ENCODE data around the gene LYRM2. TPM values are rescaled to one million over a fixed set of nuclear protein-coding genes. Genes with fewer than 3 reads are reported as not detected.

Gene LYRM2
- total RNA-seq, 1 experiment from 2014 or later: 36.8 TPM

GRCh38 chr6:89667872-89668556, 29.5 kb upstream of the LYRM2 start:
- Mint-ChIP-seq H3K4me3 (ENCODE audit: low read depth, unreplicated experiment) (no peak overlapping the region), H3K9me3 (ENCODE audit: low read depth, unreplicated experiment) (no peaks in the 10 kb centered on the region), H3K27me3 (ENCODE audit: unreplicated experiment) (no peaks in the 10 kb centered on the region), H3K36me3 (ENCODE audit: insufficient read depth, unreplicated experiment) (peaks cover 32% of the 10 kb centered on the region), H3K27ac (ENCODE audit: unreplicated experiment) (no peak overlapping the region), H3K4me1 (ENCODE audit: low read depth, unreplicated experiment) (no peaks in the 10 kb centered on the region)
- no peak for DNase-seq
- no TSS peak for BruUV-seq (replicated peaks)
- CTCF ChIA-PET: no interaction called here
- intact Hi-C loops (cut with micrococcal nuclease; ENCODE audit: unreplicated experiment): no loop called here
- no peak for TF ChIP-seq CTCF (IDR thresholded peaks at IDR 0.05; ENCODE audit: unreplicated experiment)

DNA sequence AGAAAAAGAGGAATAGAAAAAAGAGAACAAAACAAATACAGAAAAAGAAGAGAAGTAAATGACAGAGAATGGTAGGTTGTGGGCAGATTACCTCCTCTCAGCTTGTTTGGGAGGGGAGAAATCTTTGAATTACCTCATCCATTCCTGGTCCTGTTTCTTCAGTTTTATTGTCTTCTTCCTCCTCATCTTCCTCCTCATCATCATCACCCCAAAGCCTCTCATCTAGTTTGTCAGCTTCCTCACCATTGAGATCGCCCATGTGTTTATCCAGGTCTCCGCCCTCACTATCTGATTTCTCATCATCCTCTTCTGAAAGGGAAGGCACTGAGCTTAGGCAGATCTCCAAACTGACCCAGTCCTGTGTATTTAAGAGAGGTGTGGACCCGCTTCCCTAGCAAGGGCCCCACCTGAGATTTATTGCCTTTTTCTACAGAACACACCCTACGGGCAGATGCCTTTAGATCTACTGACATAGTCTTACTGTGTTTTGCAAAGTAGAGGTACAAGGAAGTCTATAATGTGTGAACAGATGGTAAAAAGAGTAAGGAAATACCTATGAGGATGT, 24.2 kb upstream of the LYRM2 start:
- Mint-ChIP-seq H3K4me3 (ENCODE audit: low read depth, unreplicated experiment) (no peak overlapping the region), H3K27me3 (ENCODE audit: unreplicated experiment) (no peaks in the 10 kb centered on the region), H3K9me3 (ENCODE audit: low read depth, unreplicated experiment) (no peaks in the 10 kb centered on the region), H3K4me1 (ENCODE audit: low read depth, unreplicated experiment) (no peaks in the 10 kb centered on the region), H3K36me3 (ENCODE audit: insufficient read depth, unreplicated experiment) (peaks cover 22% of the 10 kb centered on the region), H3K27ac (ENCODE audit: unreplicated experiment) (no peak overlapping the region)
- no TSS peak for BruUV-seq (replicated peaks)
- TF ChIP-seq CTCF (IDR thresholded peaks at IDR 0.05; ENCODE audit: unreplicated experiment): no peak
- intact Hi-C loops (cut with micrococcal nuclease; ENCODE audit: unreplicated experiment): no loop called here
- DNase-seq: no peak
- CTCF ChIA-PET: no interaction called here

DNA sequence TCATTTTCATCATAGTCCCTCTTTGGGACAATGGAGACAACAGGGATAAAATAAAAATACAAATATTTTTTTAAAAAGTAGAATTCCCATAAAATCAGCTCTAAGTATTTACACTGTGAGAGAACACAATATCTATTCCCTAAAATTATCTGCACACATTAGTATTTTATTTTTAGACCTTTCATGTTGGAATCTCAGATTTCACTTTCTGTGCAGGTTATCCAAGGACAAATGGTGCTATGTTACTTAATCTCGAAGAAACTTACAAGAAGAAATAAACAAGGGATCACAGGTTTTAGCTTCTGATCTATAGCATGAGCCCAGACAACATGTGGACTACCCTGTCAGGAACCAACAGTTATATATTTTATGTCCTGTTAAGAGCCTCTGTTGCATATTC, 23.0 kb upstream of the LYRM2 start:
- no peak overlapping the region for H3K4me3 Mint-ChIP-seq (ENCODE audit: low read depth, unreplicated experiment)
- DNase-seq: no peak
- H3K9me3 Mint-ChIP-seq (ENCODE audit: low read depth, unreplicated experiment): no peaks in the 10 kb centered on the region
- H3K27me3 Mint-ChIP-seq (ENCODE audit: unreplicated experiment): no peaks in the 10 kb centered on the region
- CTCF ChIA-PET: no interaction called here
- H3K4me1 Mint-ChIP-seq (ENCODE audit: low read depth, unreplicated experiment): no peaks in the 10 kb centered on the region
- peaks cover 18% of the 10 kb centered on the region for H3K36me3 Mint-ChIP-seq (ENCODE audit: insufficient read depth, unreplicated experiment)
- no peak overlapping the region for H3K27ac Mint-ChIP-seq (ENCODE audit: unreplicated experiment)
- TF ChIP-seq CTCF (IDR thresholded peaks at IDR 0.05; ENCODE audit: unreplicated experiment): no peak
- intact Hi-C loops (cut with micrococcal nuclease; ENCODE audit: unreplicated experiment): no loop called here
- BruUV-seq (replicated peaks): no TSS peak

DNA sequence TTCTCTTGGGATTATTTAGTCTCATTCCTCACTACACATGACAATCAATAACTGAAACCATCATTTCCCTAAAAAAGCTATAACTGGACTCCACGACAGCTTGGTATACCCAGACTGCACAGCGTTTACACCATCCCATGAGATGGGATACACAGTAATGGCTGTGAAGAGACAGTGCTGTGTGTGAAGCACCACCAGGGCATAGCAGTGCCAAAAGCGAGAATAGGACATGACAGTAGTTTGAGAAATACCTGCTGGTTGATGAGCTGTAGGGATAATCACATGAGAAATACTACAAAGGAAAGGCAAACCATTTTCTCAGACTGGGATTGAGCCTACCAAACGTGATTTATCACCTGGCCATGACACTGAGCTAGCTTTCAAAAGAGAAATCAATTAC, 22.4 kb upstream of the LYRM2 start:
- Mint-ChIP-seq H3K9me3 (ENCODE audit: low read depth, unreplicated experiment) (no peaks in the 10 kb centered on the region), H3K4me3 (ENCODE audit: low read depth, unreplicated experiment) (no peak overlapping the region), H3K27me3 (ENCODE audit: unreplicated experiment) (no peaks in the 10 kb centered on the region), H3K4me1 (ENCODE audit: low read depth, unreplicated experiment) (no peaks in the 10 kb centered on the region), H3K36me3 (ENCODE audit: insufficient read depth, unreplicated experiment) (peaks cover 14% of the 10 kb centered on the region), H3K27ac (ENCODE audit: unreplicated experiment) (no peak overlapping the region)
- intact Hi-C loops (cut with micrococcal nuclease; ENCODE audit: unreplicated experiment): no loop called here
- TF ChIP-seq CTCF (IDR thresholded peaks at IDR 0.05; ENCODE audit: unreplicated experiment): no peak
- CTCF ChIA-PET: no interaction called here
- no peak for DNase-seq
- no TSS peak for BruUV-seq (replicated peaks)

Measured in Calu3 (cell line).